HL-60 (cell line): Measurements from ENCODE around the gene DTD2.

ENCODE experiments used
- POLR2AphosphoS5 ChIP-seq: IDR thresholded peaks from 2 replicates; pipeline ENCODE4 v1.6.1; 2012; ENCODE audit warnings: low read depth
- SPI1 ChIP-seq: IDR thresholded peaks from 2 replicates; pipeline ENCODE4 v1.6.1; 2012; ENCODE audit warnings: low read depth, mild to moderate bottlenecking, borderline replicate concordance
- TF ChIP-seq, protein P1 (sequence below): IDR thresholded peaks from one replicate; pipeline ENCODE4 v1.5.1; 2011; ENCODE audit warnings: low read length, control low read depth, inconsistent platforms; ENCODE audit not compliant: insufficient read depth
- TF ChIP-seq, protein P2 (sequence below): IDR thresholded peaks from 2 replicates; pipeline ENCODE4 v1.6.1; 2012; ENCODE audit warnings: low read depth; ENCODE audit not compliant: insufficient replicate concordance

DNA sequence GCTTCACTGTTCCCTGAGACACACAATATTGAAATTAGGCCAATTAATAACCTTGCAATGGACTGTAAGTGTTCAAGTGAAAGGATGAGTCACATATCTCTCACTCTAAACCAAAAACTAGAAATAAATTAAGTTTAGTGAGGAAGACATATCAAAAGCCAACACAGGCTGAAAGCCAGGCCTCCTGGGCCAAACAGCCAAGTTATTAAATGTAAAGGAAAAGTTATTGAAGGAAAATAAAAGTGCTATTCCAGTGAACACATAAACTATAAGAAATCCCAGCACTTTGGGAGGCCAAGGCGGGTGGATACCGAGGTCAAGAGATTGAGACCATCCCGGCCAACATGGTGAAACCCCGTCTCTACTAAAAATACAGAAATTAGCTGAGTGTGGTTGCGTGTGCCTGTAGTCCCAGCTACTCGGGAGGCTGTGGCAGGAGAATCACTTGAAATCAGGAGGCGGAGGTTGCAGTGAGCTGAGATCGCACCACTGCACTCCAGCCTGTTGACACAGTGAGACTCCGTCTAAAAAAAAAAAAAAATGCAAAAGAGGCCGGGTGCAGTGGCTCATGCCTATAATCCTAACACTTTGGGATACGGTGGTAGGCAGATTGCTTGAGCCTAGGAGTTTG, 26.6 kb downstream of the DTD2 start:
- TF ChIP-seq, protein P1, sequence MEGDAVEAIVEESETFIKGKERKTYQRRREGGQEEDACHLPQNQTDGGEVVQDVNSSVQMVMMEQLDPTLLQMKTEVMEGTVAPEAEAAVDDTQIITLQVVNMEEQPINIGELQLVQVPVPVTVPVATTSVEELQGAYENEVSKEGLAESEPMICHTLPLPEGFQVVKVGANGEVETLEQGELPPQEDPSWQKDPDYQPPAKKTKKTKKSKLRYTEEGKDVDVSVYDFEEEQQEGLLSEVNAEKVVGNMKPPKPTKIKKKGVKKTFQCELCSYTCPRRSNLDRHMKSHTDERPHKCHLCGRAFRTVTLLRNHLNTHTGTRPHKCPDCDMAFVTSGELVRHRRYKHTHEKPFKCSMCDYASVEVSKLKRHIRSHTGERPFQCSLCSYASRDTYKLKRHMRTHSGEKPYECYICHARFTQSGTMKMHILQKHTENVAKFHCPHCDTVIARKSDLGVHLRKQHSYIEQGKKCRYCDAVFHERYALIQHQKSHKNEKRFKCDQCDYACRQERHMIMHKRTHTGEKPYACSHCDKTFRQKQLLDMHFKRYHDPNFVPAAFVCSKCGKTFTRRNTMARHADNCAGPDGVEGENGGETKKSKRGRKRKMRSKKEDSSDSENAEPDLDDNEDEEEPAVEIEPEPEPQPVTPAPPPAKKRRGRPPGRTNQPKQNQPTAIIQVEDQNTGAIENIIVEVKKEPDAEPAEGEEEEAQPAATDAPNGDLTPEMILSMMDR, result no peak
- TF ChIP-seq POLR2AphosphoS5 (no peak), SPI1 (no peak)
- TF ChIP-seq, protein P2, sequence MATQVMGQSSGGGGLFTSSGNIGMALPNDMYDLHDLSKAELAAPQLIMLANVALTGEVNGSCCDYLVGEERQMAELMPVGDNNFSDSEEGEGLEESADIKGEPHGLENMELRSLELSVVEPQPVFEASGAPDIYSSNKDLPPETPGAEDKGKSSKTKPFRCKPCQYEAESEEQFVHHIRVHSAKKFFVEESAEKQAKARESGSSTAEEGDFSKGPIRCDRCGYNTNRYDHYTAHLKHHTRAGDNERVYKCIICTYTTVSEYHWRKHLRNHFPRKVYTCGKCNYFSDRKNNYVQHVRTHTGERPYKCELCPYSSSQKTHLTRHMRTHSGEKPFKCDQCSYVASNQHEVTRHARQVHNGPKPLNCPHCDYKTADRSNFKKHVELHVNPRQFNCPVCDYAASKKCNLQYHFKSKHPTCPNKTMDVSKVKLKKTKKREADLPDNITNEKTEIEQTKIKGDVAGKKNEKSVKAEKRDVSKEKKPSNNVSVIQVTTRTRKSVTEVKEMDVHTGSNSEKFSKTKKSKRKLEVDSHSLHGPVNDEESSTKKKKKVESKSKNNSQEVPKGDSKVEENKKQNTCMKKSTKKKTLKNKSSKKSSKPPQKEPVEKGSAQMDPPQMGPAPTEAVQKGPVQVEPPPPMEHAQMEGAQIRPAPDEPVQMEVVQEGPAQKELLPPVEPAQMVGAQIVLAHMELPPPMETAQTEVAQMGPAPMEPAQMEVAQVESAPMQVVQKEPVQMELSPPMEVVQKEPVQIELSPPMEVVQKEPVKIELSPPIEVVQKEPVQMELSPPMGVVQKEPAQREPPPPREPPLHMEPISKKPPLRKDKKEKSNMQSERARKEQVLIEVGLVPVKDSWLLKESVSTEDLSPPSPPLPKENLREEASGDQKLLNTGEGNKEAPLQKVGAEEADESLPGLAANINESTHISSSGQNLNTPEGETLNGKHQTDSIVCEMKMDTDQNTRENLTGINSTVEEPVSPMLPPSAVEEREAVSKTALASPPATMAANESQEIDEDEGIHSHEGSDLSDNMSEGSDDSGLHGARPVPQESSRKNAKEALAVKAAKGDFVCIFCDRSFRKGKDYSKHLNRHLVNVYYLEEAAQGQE, result no peak
